Stimulated activated naive B cell treated with anti-CD40 and anti-IgM and Interleukin-4, amounts not matched to agents 10 μg/mL and 1 μg/mL and 100 μg/mL, for 72 hours (primary cell): ENCODE measurements around the gene SIGLEC9.
A peak's percentile ranks its signal among the peaks of the same experiment; 100 is the strongest.

Source experiments
- ATAC-seq, 2 donors: fragments of 150-1000 bp; cut with Tn5 transposase; replicated peaks; 2 replicates each; pipeline ENCODE4 v1.10.0; 2021; ENCODE audit warnings: moderate library complexity in 1 of 2
- DNase-seq: peaks from one replicate; pipeline ENCODE4 v3.0.0; 2021
- H3K27ac Mint-ChIP-seq: one replicate; pipeline ENCODE4 v1.8.0; 2022; ENCODE audit warnings: mild to moderate bottlenecking, mixed read lengths
- H3K27me3 Mint-ChIP-seq, 2 donors: one replicate each; pipeline ENCODE4 v1.8.0; 2022; ENCODE audit warnings: mixed read lengths in 2 of 2
- H3K36me3 Mint-ChIP-seq, 2 donors: one replicate each; pipeline ENCODE4 v1.8.0; 2022; ENCODE audit warnings: mixed read lengths in 2 of 2, mild to moderate bottlenecking in 1 of 2
- H3K4me1 Mint-ChIP-seq, 2 donors: one replicate each; pipeline ENCODE4 v1.8.0; 2022; ENCODE audit warnings: mixed read lengths in 2 of 2, mild to moderate bottlenecking in 1 of 2
- H3K4me3 Mint-ChIP-seq, 2 donors: one replicate each; pipeline ENCODE4 v1.8.0; 2022; ENCODE audit warnings: mild to moderate bottlenecking in 2 of 2, mixed read lengths in 2 of 2, moderate library complexity in 1 of 2
- H3K9me3 Mint-ChIP-seq, 2 donors: one replicate each; pipeline ENCODE4 v1.8.0; 2022; ENCODE audit warnings: mixed read lengths in 2 of 2, mild to moderate bottlenecking in 1 of 2

Gene SIGLEC9

DNA sequence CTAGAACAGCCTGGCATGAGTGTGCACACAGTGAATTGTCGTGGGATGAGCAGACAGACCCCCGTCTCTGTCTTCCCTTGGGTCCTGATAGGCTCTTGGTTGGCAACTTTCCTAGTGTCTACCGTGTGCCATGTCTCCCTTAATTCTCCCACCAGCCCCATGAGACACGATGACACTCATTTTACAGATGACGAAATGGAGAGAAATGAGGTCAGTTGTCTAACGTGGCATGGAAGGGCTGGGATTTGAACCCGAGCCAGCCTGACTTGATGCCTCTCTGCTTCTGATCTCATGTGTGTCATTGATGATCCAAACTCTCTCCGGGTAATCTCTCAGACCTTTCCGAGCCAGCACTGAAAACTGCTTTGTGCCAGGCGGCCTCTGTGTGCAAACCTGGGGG is 33.6 kb upstream of the SIGLEC9 start:
- H3K4me3 Mint-ChIP-seq, result no peak overlapping the region
- H3K9me3 Mint-ChIP-seq, result no peaks in the 10 kb centered on the region
- no peaks in the 10 kb centered on the region for H3K27me3 Mint-ChIP-seq
- no peaks in the 10 kb centered on the region for H3K4me1 Mint-ChIP-seq
- H3K27ac Mint-ChIP-seq, result no peak overlapping the region
- H3K36me3 Mint-ChIP-seq, result peaks cover 23 to 25% of the 10 kb centered on the region in 2 donors
- ATAC-seq (no peak), DNase-seq (no peak)

DNA sequence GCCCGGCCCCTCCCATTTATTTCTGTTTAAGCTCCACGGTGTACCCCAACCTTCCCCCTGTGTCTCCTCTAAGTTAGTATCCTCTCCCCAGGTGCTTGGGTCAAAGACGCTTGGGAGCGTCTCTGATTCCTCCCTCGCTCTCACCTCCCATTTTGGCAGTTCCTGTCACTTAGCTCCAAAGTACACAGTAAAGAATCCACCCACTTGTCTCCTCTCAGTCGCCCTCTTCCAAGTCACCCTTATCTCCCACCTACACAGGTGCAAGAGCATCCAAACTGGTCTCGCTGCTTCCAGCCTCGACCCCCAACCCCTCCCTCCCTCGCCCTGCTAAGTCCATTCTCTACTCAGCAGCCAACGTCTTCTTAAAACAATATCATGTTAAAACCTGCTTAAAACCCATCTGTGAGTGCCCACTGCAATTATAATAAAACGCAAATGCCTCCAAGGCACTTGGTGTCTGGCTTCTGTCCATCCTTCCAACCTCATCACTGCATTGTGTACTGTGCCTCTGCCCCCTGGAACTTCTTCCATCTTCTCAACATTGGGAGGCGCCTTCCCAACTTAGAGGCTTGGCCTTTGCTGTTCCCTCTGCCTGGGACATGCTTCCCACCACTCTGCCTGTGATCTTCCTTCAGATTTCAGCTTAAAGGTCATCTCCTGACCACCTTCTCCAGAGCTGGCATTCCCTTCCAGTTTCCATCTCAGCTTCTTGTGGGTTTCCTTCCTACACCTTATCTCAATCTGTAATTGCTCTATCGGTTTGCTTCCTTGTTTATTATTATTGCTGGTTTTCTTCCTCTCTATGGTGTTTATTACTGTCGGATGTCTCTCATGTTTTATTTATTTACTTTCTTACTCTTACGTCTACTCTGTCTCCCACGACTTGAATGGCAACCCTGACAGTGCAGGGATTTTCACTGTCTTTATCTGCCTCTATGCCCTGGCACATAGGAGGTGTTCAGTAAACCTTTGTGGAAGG is 32.5 kb upstream of the SIGLEC9 start:
- Mint-ChIP-seq H3K27me3 (no peaks in the 10 kb centered on the region), H3K4me1 (peaks cover 0 to 3% of the 10 kb centered on the region in 2 donors), H3K4me3 (no peak overlapping the region), H3K9me3 (no peaks in the 10 kb centered on the region), H3K27ac (no peak overlapping the region), H3K36me3 (peaks cover 25 to 28% of the 10 kb centered on the region in 2 donors)
- DNase-seq (no peak), ATAC-seq (no peak)

DNA sequence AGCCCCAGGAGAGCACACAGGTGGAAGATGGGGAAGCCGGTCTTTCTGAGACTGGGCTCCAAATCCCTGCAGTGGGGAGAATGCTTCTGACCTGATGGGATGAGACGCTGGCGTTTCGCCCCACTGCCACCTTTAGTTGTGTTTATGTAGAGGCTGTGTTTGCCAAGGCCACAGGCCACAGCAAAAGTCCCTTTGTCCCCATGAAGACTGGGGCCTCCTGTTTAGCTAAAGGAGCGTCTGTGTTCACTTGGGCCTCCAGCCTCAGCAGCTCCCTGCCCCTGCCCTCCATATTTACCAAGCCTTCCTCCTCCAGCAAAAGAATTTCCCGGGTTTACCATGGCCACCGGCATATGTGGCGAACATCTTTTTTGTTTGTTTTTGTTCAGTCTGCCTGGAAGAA is 31.6 kb upstream of the SIGLEC9 start:
- no peaks in the 10 kb centered on the region for H3K27me3 Mint-ChIP-seq
- no peak overlapping the region for H3K4me3 Mint-ChIP-seq
- H3K27ac Mint-ChIP-seq, result no peak overlapping the region
- no peaks in the 10 kb centered on the region for H3K9me3 Mint-ChIP-seq
- H3K4me1 Mint-ChIP-seq, result peaks cover 0 to 3% of the 10 kb centered on the region in 2 donors
- DNase-seq (no peak), ATAC-seq (no peak)
- peaks cover 28 to 32% of the 10 kb centered on the region in 2 donors for H3K36me3 Mint-ChIP-seq

DNA sequence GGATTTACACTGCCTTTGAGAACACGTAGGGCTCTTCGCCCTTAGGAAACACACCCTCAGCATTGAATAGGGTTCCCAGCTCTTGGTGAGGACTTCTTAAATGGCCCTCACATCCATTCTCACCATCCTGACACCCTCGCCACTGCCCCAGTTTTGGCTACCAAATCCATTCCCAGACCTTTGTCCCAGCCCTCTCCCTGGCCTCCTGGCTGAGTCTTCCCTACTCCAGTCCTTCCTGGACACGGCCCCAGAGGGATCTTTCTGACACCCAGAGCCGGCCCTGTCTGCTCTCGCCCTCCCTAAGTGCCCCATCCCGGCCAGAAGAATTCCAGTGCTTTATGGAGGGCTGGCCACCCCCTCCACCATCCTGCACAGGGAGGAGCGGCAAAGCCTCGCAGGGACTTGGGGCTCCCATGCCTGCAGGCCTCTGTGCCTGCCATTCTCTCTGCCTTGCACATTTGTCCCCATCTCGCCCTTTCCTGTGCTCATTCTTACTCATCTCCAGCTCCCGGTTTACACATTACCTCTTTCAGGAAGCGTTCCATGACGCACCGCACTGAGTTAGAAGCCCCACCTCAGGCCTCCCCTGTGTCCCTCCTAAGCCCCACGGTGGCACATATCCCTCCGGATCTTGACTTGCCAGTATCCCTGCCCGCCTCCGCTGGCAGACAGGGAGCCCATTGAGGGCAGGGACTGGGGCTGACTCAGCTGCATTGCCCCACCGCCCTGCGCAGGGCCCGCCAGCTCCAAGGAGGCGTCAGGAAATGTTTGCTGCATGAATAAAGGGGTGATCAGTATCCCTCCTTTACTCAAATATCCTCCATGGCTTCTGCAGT is 31.0 kb upstream of the SIGLEC9 start:
- ATAC-seq (no peak), DNase-seq (no peak)
- Mint-ChIP-seq H3K27ac (no peak overlapping the region), H3K4me1 (peaks cover 0 to 3% of the 10 kb centered on the region in 2 donors), H3K4me3 (no peak overlapping the region), H3K27me3 (no peaks in the 10 kb centered on the region), H3K36me3 (peaks cover 31 to 32% of the 10 kb centered on the region in 2 donors), H3K9me3 (no peaks in the 10 kb centered on the region)

DNA sequence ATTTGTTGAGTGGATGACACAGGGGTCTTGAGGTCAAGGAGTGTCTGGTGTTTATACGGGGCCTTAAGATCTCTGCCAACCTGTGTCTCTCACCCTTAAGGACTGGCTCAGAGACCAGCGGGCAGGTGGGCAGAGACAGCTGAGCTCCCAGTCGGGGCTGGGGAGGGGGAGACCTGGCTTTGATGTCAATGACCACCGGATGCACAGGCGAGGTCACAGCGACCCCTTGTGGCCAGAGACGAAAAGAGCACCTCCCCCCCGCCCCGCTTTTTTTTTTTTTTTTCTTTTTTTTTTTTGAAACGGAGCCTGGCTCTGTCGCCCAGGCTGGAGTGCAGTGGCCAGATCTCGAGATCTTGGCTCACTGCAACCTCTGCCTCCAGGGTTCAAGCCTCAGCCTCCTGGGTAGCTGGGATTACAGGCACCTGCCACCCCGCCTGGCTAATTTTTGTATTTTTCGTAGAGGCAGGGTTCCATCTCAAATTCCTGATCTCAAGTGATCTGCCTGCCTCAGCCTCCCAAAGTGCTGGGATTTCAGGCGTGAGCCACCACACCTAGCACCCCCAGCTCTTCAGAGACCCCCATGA is 29.9 kb upstream of the SIGLEC9 start:
- peaks cover 8 to 9% of the 10 kb centered on the region in 2 donors for H3K4me1 Mint-ChIP-seq
- no peak for DNase-seq
- H3K27me3 Mint-ChIP-seq, result no peaks in the 10 kb centered on the region
- no peak overlapping the region for H3K27ac Mint-ChIP-seq
- H3K4me3 Mint-ChIP-seq, result no peak overlapping the region
- H3K36me3 Mint-ChIP-seq, result peaks cover 32 to 33% of the 10 kb centered on the region in 2 donors
- no peak for ATAC-seq
- H3K9me3 Mint-ChIP-seq, result no peaks in the 10 kb centered on the region

DNA sequence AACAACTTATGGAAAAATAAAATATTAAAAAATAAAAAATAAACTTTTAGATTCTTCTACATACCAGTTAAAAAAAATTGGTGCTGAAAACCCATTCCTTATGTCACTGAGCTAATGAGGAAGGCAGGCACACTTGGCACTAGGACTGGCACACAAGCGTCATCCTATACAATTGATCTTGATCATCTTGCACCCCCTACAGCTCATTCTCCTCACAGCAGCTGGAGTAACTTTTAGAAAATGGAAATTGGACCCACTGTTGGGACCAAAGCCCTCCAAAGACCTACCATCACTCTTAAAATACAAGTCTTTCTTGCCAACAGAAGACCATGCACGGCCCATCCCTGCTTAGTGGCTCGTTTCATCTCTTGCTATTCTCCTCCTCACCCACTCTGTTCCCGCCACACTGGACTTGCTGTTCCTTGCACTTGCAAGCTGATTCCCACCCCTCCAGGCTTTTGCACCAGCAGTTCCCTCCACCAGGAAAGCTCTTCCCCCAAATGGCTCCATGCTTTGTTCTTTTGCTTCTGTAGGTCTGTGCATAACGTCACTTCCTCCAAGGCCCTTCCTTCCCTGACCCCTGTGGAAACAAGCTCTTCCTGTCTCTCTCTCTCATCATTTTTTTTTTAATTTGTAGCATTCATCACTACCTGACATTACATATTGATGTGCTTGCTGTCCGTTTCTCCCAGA is 28.1 kb upstream of the SIGLEC9 start:
- Mint-ChIP-seq H3K27ac (no peak overlapping the region), H3K9me3 (no peaks in the 10 kb centered on the region), H3K4me1 (peaks cover 10 to 24% of the 10 kb centered on the region in 2 donors), H3K4me3 (no peak overlapping the region), H3K27me3 (no peaks in the 10 kb centered on the region), H3K36me3 (peaks cover 38 to 42% of the 10 kb centered on the region in 2 donors)
- DNase-seq (no peak), ATAC-seq (no peak)

DNA sequence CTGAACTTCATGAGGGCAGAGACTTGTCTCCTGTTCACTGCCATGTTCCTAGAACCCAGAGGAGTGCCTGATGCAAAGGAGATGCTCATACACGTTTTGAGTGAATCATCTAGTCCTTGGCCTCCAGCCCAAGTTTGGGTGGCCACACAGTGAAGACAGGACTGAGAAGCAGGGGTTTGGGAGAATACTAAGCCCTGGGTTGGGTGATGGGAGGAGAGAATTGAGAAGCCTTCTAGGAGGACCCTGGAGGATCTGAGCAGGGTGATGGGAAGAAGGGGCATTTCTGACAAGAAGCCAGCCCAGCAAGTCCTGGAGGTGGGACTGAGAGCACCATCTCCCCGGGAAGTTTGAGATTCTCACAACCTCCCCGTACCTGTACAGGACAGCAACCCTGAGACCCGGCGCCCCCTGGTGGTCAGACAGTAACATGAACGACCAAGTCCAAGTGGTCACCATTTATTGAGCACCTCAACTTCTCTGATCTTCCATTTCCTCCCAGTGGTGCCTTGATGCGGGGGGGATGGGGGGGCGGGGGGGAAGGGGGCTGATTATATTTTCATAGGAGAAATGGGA is 27.5 kb upstream of the SIGLEC9 start:
- no peak overlapping the region for H3K4me3 Mint-ChIP-seq
- DNase-seq, result peak; percentile 22
- no peaks in the 10 kb centered on the region for H3K9me3 Mint-ChIP-seq
- peaks cover 10 to 28% of the 10 kb centered on the region in 2 donors for H3K4me1 Mint-ChIP-seq
- peak; percentile 72 to 79 for ATAC-seq
- no peaks in the 10 kb centered on the region for H3K27me3 Mint-ChIP-seq
- H3K27ac Mint-ChIP-seq, result no peak overlapping the region
- peaks cover 39 to 40% of the 10 kb centered on the region in 2 donors for H3K36me3 Mint-ChIP-seq

DNA sequence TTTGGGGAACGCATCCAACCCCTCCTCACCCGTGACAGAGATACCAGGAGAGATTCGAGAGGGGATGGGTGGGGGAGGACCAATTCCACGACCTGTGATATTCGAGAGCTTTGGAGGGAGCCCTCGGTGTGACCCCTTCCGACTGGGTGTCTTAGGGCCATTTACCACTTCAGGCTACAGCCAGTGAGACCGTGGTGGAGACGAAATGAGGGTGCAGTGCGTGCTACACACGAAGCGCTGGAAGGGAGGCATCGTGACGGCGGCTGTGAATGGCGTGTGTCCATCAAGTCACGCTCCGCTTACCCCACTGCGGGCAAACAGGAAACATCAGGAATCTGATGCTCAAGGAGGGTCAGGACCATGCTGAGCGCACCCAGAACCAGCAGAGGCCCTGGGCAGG is 26.9 kb upstream of the SIGLEC9 start:
- H3K4me1 Mint-ChIP-seq, result peaks cover 12 to 34% of the 10 kb centered on the region in 2 donors
- H3K27me3 Mint-ChIP-seq, result no peaks in the 10 kb centered on the region
- no peaks in the 10 kb centered on the region for H3K9me3 Mint-ChIP-seq
- peaks cover 44 to 45% of the 10 kb centered on the region in 2 donors for H3K36me3 Mint-ChIP-seq
- H3K4me3 Mint-ChIP-seq, result no peak overlapping the region
- no peak overlapping the region for H3K27ac Mint-ChIP-seq
- ATAC-seq, result no peak
- no peak for DNase-seq

DNA sequence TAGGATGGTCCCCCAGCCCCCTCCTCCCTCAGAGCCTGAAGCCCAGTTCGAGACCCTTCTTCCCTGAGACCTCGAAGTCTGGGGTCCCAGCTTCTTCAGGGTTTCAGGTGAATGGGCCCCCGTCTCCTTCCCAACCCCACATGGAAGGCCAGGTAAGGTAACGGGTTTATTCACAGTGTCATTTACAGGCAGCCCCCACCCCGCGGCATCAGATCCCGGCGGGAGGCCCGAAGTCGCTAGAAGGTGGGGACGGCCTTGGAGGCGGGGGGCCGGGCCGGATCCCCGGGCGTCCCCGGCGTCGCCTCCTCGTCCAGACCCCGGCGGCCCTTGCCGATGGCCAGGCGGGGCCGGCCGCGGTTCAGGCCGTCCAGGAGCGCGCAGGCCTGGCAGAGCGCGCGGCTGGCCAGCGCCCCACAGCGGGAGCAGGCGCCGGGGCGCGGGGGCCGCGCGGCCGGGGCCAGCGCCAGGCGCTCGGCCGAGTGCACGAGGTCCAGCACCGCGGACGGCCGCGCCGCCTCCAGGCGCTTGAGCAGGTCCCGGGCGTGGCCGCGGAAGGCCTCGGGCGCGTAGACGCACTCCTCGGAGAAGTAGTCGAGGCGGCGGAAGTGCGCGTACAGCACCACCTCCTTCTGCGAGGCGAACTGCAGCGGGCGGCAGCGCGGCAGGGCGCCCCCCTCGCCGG is 26.2 kb upstream of the SIGLEC9 start:
- DNase-seq, result no peak
- Mint-ChIP-seq H3K4me3 (peak overlapping the region in 1 of 2 donors; percentile 43), H3K27ac (no peak overlapping the region), H3K36me3 (peaks cover 47 to 51% of the 10 kb centered on the region in 2 donors), H3K9me3 (no peaks in the 10 kb centered on the region), H3K4me1 (peaks cover 12 to 39% of the 10 kb centered on the region in 2 donors), H3K27me3 (no peaks in the 10 kb centered on the region)
- ATAC-seq, result peak in 1 of 2 donors; percentile 63

DNA sequence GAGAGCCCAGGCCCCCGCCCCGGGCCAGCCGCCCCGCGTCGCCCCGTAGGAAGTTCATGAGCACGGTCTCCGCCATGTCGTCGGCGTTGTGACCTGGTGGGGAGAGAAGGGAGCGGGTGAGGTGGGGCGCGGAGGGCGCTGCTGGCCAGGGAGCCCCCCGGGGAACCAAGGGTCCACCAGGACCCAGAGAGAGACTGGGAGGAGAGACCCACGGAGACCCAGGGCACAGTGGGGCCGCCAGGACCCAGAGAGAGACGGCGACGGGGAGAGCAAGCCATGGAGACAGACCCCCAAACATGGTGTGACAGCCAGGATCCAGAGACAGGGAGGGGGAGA is 25.7 kb upstream of the SIGLEC9 start:
- no peak for ATAC-seq
- Mint-ChIP-seq H3K27ac (no peak overlapping the region), H3K9me3 (no peaks in the 10 kb centered on the region), H3K4me3 (peak overlapping the region in 1 of 2 donors; percentile 43), H3K36me3 (peaks cover 52 to 55% of the 10 kb centered on the region in 2 donors), H3K27me3 (no peaks in the 10 kb centered on the region), H3K4me1 (peaks cover 12 to 44% of the 10 kb centered on the region in 2 donors)
- DNase-seq, result no peak

DNA sequence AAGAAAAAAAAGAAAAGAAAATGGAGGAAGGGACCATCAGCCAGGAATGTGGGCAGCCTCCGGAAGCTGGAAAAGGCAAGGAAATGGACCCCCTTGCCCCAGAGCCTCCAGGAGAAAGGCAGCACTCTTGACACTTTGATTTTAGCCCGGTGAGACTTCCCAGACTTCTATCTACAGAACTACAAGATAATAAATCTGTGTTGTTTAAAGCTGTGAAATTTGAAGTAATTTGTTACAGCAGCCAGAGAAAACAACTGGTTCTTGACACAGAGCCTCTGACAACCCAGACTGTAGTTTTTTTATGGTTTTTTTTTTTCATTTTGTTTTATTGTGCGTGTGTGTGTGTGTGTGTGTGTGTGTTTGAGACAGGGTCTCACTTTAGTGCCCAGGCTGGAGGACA is 24.1 kb upstream of the SIGLEC9 start:
- no peak for ATAC-seq
- Mint-ChIP-seq H3K27ac (no peak overlapping the region), H3K27me3 (no peaks in the 10 kb centered on the region), H3K4me3 (no peak overlapping the region), H3K36me3 (peaks cover 55 to 62% of the 10 kb centered on the region in 2 donors), H3K4me1 (peaks cover 19 to 56% of the 10 kb centered on the region in 2 donors), H3K9me3 (no peaks in the 10 kb centered on the region)
- no peak for DNase-seq

DNA sequence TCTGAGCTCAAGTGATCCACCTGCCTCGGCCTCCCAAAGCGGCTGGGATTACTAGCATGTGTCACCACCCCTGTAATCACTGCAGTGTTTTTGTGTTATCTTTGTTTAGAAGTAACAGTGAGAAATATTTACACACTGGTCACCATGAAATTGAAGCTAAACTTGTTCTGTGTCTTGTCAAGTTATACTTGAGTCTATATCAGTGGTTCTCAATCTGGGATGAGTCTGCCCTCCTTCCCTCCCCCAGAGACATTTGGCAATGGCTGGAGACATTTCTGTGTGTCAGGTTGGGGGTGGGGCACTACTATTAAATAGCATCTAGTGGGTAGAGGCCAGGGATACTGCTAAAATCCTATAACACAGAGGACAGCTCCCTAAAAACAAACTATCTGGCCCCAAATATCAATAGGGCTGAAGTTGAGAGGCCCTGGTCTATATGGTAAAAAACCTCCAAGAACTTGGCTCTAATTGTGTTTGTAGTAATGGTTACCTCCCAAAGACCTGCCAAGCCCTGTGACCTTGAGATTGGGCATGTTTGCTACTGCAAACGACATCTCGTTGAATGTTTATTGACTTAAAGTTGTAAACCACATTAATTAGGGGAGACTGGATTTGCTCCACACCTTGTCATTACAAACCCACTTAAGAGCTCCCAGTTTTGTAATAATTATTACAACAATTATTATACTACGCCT is 23.4 kb upstream of the SIGLEC9 start:
- DNase-seq (no peak), ATAC-seq (no peak)
- Mint-ChIP-seq H3K4me1 (peaks cover 22 to 63% of the 10 kb centered on the region in 2 donors), H3K27ac (no peak overlapping the region), H3K9me3 (no peaks in the 10 kb centered on the region), H3K36me3 (peaks cover 58 to 66% of the 10 kb centered on the region in 2 donors), H3K4me3 (no peak overlapping the region), H3K27me3 (no peaks in the 10 kb centered on the region)

DNA sequence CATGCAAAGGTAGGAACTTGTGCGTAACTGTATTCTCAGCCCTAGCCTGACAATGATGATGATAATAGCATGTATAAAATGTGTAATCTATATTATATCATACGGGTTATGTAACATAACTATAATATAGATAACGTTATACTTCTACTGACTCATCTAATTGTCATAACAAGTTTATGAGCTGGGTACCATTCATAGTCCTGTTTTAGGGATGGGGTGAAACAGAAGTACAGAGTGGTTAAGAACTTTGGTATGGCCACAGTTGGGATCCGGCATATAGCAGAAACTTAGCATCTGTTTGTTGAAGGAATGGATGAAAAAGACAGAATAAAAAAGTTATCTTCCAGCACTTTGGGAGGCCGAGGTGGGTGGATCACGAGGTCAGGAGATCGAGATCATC is 21.7 kb upstream of the SIGLEC9 start:
- Mint-ChIP-seq H3K27me3 (no peaks in the 10 kb centered on the region), H3K4me1 (peaks cover 26 to 75% of the 10 kb centered on the region in 2 donors), H3K4me3 (no peak overlapping the region), H3K36me3 (peaks cover 51 to 58% of the 10 kb centered on the region in 2 donors), H3K27ac (no peak overlapping the region), H3K9me3 (no peaks in the 10 kb centered on the region)
- DNase-seq (no peak), ATAC-seq (no peak)
